ENCODE data around the gene LRRC14B. TPM values are rescaled to one million over a fixed set of nuclear protein-coding genes. Genes with fewer than 3 reads are reported as not detected.

Gene LRRC14B
- total RNA-seq (2014; rRNA removed; shearing (Covaris generic)) (not detected in 2 replicates), polyA plus RNA-seq (2016; fragmentation: Nextera tagmentation; extraction: Ambion mirVana) (not detected in 2 replicates)

DNA sequence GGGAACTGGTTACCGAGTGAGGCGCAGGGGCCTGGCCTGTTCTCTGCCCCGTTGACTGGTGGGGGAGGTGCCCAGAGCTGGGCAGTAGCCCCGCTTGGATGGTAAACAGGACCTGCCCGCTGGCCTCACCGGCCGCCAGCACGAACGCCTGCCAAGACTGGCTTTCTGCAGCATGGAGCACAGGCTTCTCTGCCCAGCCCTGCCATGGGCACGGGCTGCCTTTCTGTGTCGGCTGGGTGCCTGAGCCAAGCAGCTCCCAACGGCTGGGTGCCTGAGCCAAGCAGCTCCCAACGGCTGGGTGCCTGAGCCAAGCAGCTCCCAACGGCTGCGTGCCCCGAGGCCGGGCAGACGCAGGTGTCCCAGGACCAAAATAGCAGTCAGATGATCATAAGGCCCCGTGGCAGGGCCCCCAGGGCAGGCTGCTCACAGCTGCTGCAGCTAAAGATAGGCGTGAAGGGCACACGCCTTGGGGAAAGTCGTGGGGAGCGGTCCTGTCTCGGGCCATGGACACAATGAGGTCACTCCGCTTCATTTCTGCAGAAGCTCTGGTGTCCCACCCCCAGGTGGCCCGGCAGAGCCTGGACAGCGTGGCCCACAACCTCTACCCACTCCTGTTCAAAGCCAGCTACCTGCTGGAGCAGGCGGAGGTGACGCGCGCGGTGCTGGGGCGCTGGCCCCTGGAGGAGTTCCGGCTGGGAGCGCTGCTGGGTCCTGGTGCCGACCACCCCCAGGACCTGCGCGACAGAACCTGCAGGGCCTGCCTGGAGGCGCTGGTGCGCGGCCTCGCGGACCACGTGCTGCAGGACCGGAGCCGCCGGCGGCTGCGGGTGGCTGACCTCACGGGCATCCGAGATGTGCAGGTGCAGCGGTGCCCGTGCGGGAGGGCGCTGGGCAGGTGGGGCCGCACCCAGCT lies at the start of gene LRRC14B:
Gene LRRC14B, plus strand, starts transcription at position 460 of the 913 bp plus-strand sequence. Its CDS starts 44 bp downstream, at position 504.
- Histone ChIP-seq H3K27me3 (replicated peaks; ENCODE audit: insufficient read depth) (no peaks in the 10 kb centered on the region; the same call in 1 of the 2 replicates), H3K9me2 (ENCODE audit: insufficient read depth) (no peaks in the 10 kb centered on the region), H3K27ac (no peak within 1 kb of the TSS), H3K36me3 (ENCODE audit: low read depth) (no peaks in the 10 kb centered on the region), H3K79me2 (ENCODE audit: insufficient read depth) (no peaks in the 10 kb centered on the region), H4K20me1 (ENCODE audit: insufficient read depth) (no peaks in the 10 kb centered on the region), H3K4me1 (ENCODE audit: insufficient read depth) (no peaks in the 10 kb centered on the region), H3K9ac (no peak within 1 kb of the TSS), H3F3A (ENCODE audit: insufficient read depth) (no peaks in the 10 kb centered on the region), H2AFZ (no peak within 1 kb of the TSS), H3K4me2 (ENCODE audit: unreplicated experiment) (no peak within 1 kb of the TSS), H3K4me3 (no peak within 1 kb of the TSS), H3K9me3 (ENCODE audit: low read depth) (no peaks in the 10 kb centered on the region)
- TF ChIP-seq EZH2phosphoT487 (IDR thresholded peaks at IDR 0.05; ENCODE audit: insufficient read depth, low read depth) = no peak
- in situ Hi-C loops (cut with MboI) = no loop called here
- 35 to 53% methylated on average over 39 to 56 of the region's 56 CpGs for WGBS, 2 experiments (ENCODE audit: low coverage in 1 of 2, low lambda C conversion rate in 2 of 2, missing lambda C conversion rate in 2 of 2)
- DNase-seq = no peak

DNA sequence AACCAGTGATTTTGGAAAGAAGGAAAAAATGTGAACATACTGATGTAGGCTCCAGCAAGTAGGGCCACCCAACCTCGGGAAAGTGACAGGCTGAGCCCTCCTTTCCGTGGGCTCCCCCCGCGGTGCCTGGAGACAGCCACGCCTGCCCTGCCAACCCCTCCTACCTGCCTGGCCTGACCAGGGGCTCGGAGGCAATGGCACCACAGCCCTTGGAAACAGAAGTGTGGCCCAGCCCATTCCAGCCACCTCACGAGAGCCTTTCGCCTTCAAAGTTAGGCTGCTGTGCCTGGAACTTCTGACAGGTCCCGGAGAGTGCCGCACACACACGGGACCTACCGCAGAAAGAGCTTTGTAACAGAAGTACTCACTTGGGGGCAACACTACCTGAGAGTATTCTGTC lies 49.5 kb upstream of the LRRC14B start:
- no peaks in the 10 kb centered on the region for H3K36me3 ChIP-seq (ENCODE audit: low read depth)
- H3K9me2 ChIP-seq (ENCODE audit: insufficient read depth) = no peaks in the 10 kb centered on the region
- TF ChIP-seq EZH2 (IDR thresholded peaks at IDR 0.05; ENCODE audit: insufficient read depth, poor library complexity, severe bottlenecking) (no peak), EZH2phosphoT487 (IDR thresholded peaks at IDR 0.05; ENCODE audit: insufficient read depth, low read depth) (no peak)
- H4K20me1 ChIP-seq (ENCODE audit: insufficient read depth) = no peaks in the 10 kb centered on the region
- no peak overlapping the region for H3K4me3 ChIP-seq
- H3K27ac ChIP-seq = no peak overlapping the region
- in situ Hi-C loops (cut with MboI) = no loop called here
- no peak for DNase-seq
- no peaks in the 10 kb centered on the region for H3K79me2 ChIP-seq (ENCODE audit: insufficient read depth)
- no peak overlapping the region for H3K9ac ChIP-seq
- H3K27me3 ChIP-seq (replicated peaks; ENCODE audit: insufficient read depth) = no peaks in the 10 kb centered on the region; the same call in 1 of the 2 replicates
- no peaks in the 10 kb centered on the region for H3F3A ChIP-seq (ENCODE audit: insufficient read depth)
- no peaks in the 10 kb centered on the region for H3K9me3 ChIP-seq (ENCODE audit: low read depth)
- WGBS, 2 experiments (ENCODE audit: low coverage in 1 of 2, low lambda C conversion rate in 2 of 2, missing lambda C conversion rate in 2 of 2) = 88 to 93% methylated on average over 12 of the region's 12 CpGs
- no peak overlapping the region for H2AFZ ChIP-seq
- H3K4me1 ChIP-seq (ENCODE audit: insufficient read depth) = no peaks in the 10 kb centered on the region
- no peak overlapping the region for H3K4me2 ChIP-seq (ENCODE audit: unreplicated experiment)

- no peak overlapping the region for H3K4me2 ChIP-seq (ENCODE audit: unreplicated experiment)
- no peaks in the 10 kb centered on the region for H4K20me1 ChIP-seq (ENCODE audit: insufficient read depth)
- H3K9me2 ChIP-seq (ENCODE audit: insufficient read depth) = no peaks in the 10 kb centered on the region
- TF ChIP-seq EZH2 (IDR thresholded peaks at IDR 0.05; ENCODE audit: insufficient read depth, poor library complexity, severe bottlenecking) (no peak), EZH2phosphoT487 (IDR thresholded peaks at IDR 0.05; ENCODE audit: insufficient read depth, low read depth) (no peak)
- no peak for DNase-seq
- no peaks in the 10 kb centered on the region for H3F3A ChIP-seq (ENCODE audit: insufficient read depth)
- in situ Hi-C loops (cut with MboI) = no loop called here
- H3K4me1 ChIP-seq (ENCODE audit: insufficient read depth) = no peaks in the 10 kb centered on the region
- no peaks in the 10 kb centered on the region for H3K79me2 ChIP-seq (ENCODE audit: insufficient read depth)
- H3K27ac ChIP-seq = no peak overlapping the region
- 82 to 84% methylated on average over 18 of the region's 18 CpGs for WGBS, 2 experiments (ENCODE audit: low coverage in 1 of 2, low lambda C conversion rate in 2 of 2, missing lambda C conversion rate in 2 of 2)
- no peak overlapping the region for H3K4me3 ChIP-seq
- no peaks in the 10 kb centered on the region; the same call in 1 of the 2 replicates for H3K27me3 ChIP-seq (replicated peaks; ENCODE audit: insufficient read depth)
- no peaks in the 10 kb centered on the region for H3K9me3 ChIP-seq (ENCODE audit: low read depth)
- no peak overlapping the region for H3K9ac ChIP-seq
- H2AFZ ChIP-seq = no peak overlapping the region
- H3K36me3 ChIP-seq (ENCODE audit: low read depth) = no peaks in the 10 kb centered on the region
Measured at GRCh38 chr5:142246-142810, 49.0 kb upstream of the LRRC14B start.

- Histone ChIP-seq H3F3A (ENCODE audit: insufficient read depth) (no peaks in the 10 kb centered on the region), H3K4me2 (ENCODE audit: unreplicated experiment) (no peak overlapping the region), H3K27ac (no peak overlapping the region), H3K9me3 (ENCODE audit: low read depth) (no peaks in the 10 kb centered on the region), H3K4me3 (no peak overlapping the region), H3K79me2 (ENCODE audit: insufficient read depth) (no peaks in the 10 kb centered on the region), H3K36me3 (ENCODE audit: low read depth) (0 out of 2 replicates have a peak, but pooled peaks cover 4% of the 10 kb centered on the region), H3K9me2 (ENCODE audit: insufficient read depth) (no peaks in the 10 kb centered on the region), H4K20me1 (ENCODE audit: insufficient read depth) (no peaks in the 10 kb centered on the region), H2AFZ (no peak overlapping the region), H3K4me1 (ENCODE audit: insufficient read depth) (no peaks in the 10 kb centered on the region), H3K9ac (no peak overlapping the region), H3K27me3 (replicated peaks; ENCODE audit: insufficient read depth) (no peaks in the 10 kb centered on the region; the same call in 1 of the 2 replicates)
- DNase-seq = no peak
- 71 to 80% methylated on average over 17 of the region's 17 CpGs for WGBS, 2 experiments (ENCODE audit: low coverage in 1 of 2, low lambda C conversion rate in 2 of 2, missing lambda C conversion rate in 2 of 2)
- TF ChIP-seq EZH2 (IDR thresholded peaks at IDR 0.05; ENCODE audit: insufficient read depth, poor library complexity, severe bottlenecking) (no peak), EZH2phosphoT487 (IDR thresholded peaks at IDR 0.05; ENCODE audit: insufficient read depth, low read depth) (no peak)
- in situ Hi-C loops (cut with MboI) = no loop called here
Measured at GRCh38 chr5:143041-143440, 48.3 kb upstream of the LRRC14B start.
